ENCODE measurements around the gene NPAS2. TPM values are rescaled to one million over a fixed set of nuclear protein-coding genes. Genes with fewer than 3 reads are reported as not detected.

Gene NPAS2
- total and polyA plus RNA-seq, 2 donors (not counting 1 experiment from before 2014, with no cell fraction given): 3.6 to 4.9 TPM

DNA sequence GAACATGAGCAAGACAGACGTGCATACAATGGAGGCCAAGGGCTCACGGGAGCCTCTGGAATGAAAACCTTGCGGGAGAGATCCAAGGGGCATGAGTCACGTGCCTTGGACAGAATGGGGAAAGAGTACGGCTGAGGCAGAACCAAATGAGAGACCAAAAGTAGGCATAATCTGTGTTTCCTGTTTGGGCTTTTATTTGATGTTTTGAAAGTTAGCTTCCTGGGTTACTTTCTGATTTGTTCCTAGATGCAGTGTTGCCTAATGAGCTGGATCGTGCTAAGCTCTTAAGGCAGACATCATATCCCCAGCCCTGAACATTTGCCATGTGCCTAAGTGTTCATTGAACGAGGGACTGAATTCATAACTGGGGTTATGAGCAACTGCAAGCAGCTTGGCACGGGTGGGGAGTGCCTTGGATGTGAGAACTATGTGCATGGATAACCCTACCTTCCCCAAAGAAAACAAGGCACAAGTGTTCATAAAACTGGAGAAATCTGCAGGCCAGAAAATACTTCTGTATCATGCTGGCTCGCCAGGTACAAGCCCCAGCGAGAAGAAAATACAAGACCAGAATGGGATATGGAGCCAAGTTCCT is 121.8 kb downstream of the NPAS2 start:
- H3K9ac ChIP-seq (ENCODE audit: insufficient read depth, low read length): no peak overlapping the region
- no peak overlapping the region for H2AFZ ChIP-seq (ENCODE audit: low read length)
- H3K27ac ChIP-seq (ENCODE audit: insufficient read depth, low read length): no peak overlapping the region
- H4K20me1 ChIP-seq (ENCODE audit: control insufficient read depth, extremely low read depth, insufficient read depth, low read length): no peaks in the 10 kb centered on the region
- no peak overlapping the region for H3K4me3 ChIP-seq (replicated peaks in 1 of 4; ENCODE audit: control extremely low read depth in 1 of 4, insufficient read depth in 1 of 4, low read depth in 3 of 4, low read length in 4 of 4)
- H3K27me3 ChIP-seq (ENCODE audit: control insufficient read depth, insufficient read depth, low read length): no peaks in the 10 kb centered on the region
- peak; percentile 29 to 41 for DNase-seq (ENCODE audit: low read depth in 2 of 2)
- H3K4me1 ChIP-seq (ENCODE audit: control insufficient read depth, extremely low read depth, insufficient read depth, low read length): no peaks in the 10 kb centered on the region
- H3K36me3 ChIP-seq (ENCODE audit: control insufficient read depth, insufficient read depth, low read length): no peaks in the 10 kb centered on the region
- no peak for TF ChIP-seq CTCF (conservative IDR thresholded peaks at IDR 0.05 in 1 of 2, IDR thresholded peaks at IDR 0.05 in 1 of 2; ENCODE audit: low read depth in 1 of 2, low read length in 2 of 2)
- no peak for TF ChIP-seq EZH2 (IDR thresholded peaks at IDR 0.05; ENCODE audit: low read length, missing control alignments)
- no peak overlapping the region for H3K4me2 ChIP-seq (ENCODE audit: extremely low read depth, insufficient read depth, low read length)
- H3K79me2 ChIP-seq (ENCODE audit: control insufficient read depth, insufficient read depth, low read length): no peaks in the 10 kb centered on the region
- H3K9me3 ChIP-seq (ENCODE audit: control insufficient read depth, insufficient read depth, low read depth, low read length): no peaks in the 10 kb centered on the region

DNA sequence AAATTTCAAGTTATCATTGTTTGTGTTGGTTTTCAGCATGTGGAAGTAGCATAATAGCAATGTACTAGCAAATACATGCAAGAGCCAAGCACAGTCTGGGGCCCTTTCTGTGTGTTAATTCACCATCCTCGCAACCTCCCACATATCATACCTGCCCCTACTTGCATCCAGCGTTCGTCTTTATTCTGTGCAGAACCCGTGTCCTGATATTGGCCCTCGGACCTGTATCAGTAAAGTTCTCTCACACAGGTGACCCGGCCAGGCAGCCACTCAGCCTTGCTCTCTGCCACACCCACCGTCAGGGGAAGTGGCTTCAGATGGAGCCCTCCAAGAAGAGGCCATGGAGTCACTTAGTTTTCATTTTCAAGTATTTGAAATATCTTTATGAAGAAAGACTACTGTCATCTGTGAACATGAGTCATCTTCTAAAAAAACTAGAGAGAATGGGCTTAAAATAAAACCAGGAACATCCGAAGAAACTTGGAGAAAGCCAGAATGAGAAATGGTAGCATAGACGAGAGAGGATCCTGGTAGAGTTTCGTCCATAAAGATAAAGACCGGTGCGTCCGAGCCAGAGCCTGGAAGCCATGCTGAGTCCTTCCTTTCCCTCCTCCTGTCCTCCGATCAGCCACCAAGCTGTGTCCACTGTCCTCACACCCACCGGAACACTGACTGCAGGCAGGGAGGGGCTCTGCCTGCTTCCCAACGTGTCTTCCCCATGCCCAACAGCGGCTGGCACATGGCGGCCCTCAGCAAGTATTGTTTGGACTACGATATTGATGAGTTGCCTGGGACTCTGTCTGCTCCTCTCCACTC is 124.9 kb downstream of the NPAS2 start:
- DNase-seq (ENCODE audit: low read depth in 2 of 2): no peak
- no peak overlapping the region for H3K4me2 ChIP-seq (ENCODE audit: extremely low read depth, insufficient read depth, low read length)

More for the DNA sequence above, 124.9 kb downstream of the NPAS2 start:
- Histone ChIP-seq H3K27me3 (ENCODE audit: control insufficient read depth, insufficient read depth, low read length) (no peaks in the 10 kb centered on the region), H4K20me1 (ENCODE audit: control insufficient read depth, extremely low read depth, insufficient read depth, low read length) (no peaks in the 10 kb centered on the region), H3K79me2 (ENCODE audit: control insufficient read depth, insufficient read depth, low read length) (no peaks in the 10 kb centered on the region), H3K4me3 (replicated peaks in 1 of 4; ENCODE audit: control extremely low read depth in 1 of 4, insufficient read depth in 1 of 4, low read depth in 3 of 4, low read length in 4 of 4) (no peak overlapping the region), H2AFZ (ENCODE audit: low read length) (no peak overlapping the region), H3K4me1 (ENCODE audit: control insufficient read depth, extremely low read depth, insufficient read depth, low read length) (no peaks in the 10 kb centered on the region), H3K9ac (ENCODE audit: insufficient read depth, low read length) (no peak overlapping the region), H3K9me3 (ENCODE audit: control insufficient read depth, insufficient read depth, low read depth, low read length) (no peaks in the 10 kb centered on the region), H3K36me3 (ENCODE audit: control insufficient read depth, insufficient read depth, low read length) (no peaks in the 10 kb centered on the region), H3K27ac (ENCODE audit: insufficient read depth, low read length) (no peak overlapping the region)
- no peak for TF ChIP-seq CTCF (conservative IDR thresholded peaks at IDR 0.05 in 1 of 2, IDR thresholded peaks at IDR 0.05 in 1 of 2; ENCODE audit: low read depth in 1 of 2, low read length in 2 of 2)
- no peak for TF ChIP-seq EZH2 (IDR thresholded peaks at IDR 0.05; ENCODE audit: low read length, missing control alignments)
